Fibroblast of lung (primary cell): ENCODE results near the gene ADORA2B.

Source experiments
- CTCF ChIP-seq, 2 donors: IDR thresholded peaks in 1 of 2; conservative IDR thresholded peaks in 1 of 2; 1 replicate in 1 of 2; 2 replicates in 1 of 2; pipeline ENCODE4 v1.5.1; 2011 to 2012; ENCODE audit warnings: low read length in 2 of 2, control low read depth in 1 of 2, inconsistent platforms in 1 of 2, low read depth in 1 of 2, mild to moderate bottlenecking in 1 of 2
- EZH2 ChIP-seq: IDR thresholded peaks from 2 replicates; pipeline ENCODE4 v1.5.1; 2012; ENCODE audit warnings: low read length, control low read depth, mild to moderate bottlenecking; ENCODE audit errors: missing control alignments

GRCh38 chr17:15955793-15956541 lies 11.0 kb downstream of the ADORA2B start:
- TF ChIP-seq CTCF (conservative IDR thresholded peaks at IDR 0.05 in 1 of 2, IDR thresholded peaks at IDR 0.05 in 1 of 2; ENCODE audit: low read depth in 1 of 2, low read length in 2 of 2) (no peak), EZH2 (no peak)
